HepG2 (cell line): ENCODE results near the gene SBNO1. TPM values are rescaled to one million over a fixed set of nuclear protein-coding genes. Genes with fewer than 3 reads are reported as not detected.
A peak's percentile ranks its signal among the peaks of the same experiment; 100 is the strongest.

ENCODE experiments used
- ATAC-seq: fragments of 200-7000 bp; cut with Tn5 transposase; 3 replicates; pipeline ENCODE4 v1.9.1; 2020; ENCODE audit warnings: mild to moderate bottlenecking, moderate library complexity
- BruUV-seq: library from RNA; stranded (reverse); fragments of 400-500 nt; replicated peaks from 2 replicates; lab custom pipeline; 2021; lab: Mats Ljungman, UMichigan
- CTCF ChIA-PET: fragments of 300-600 bp; formaldehyde crosslinking; extraction: SDS; loops from one replicate; lab custom pipeline; 2021; ENCODE audit warnings: low total read pairs, inconsistent platforms, low intra/inter-chr PET ratio; lab: Yijun Ruan, JAX
- POLR2A ChIA-PET: fragments of 350-600 bp; sonication (Branson Sonifier 250); formaldehyde crosslinking; loops from one replicate; lab custom pipeline; 2020; ENCODE audit warnings: antibody characterized with exemption, inconsistent platforms; lab: Yijun Ruan, JAX
- DNase-seq: peaks from one replicate; pipeline ENCODE4 v3.0.0-alpha.2; 2015; ENCODE audit warnings: low spot score
- FAIRE-seq: peaks from 3 replicates; lab custom pipeline; 2011; peaks lifted over from hg19 to GRCh38; lab: Jason Lieb, UNC
- H2AFZ ChIP-seq: one replicate; pipeline ENCODE4 v1.6.1; 2011; ENCODE audit warnings: low read length, inconsistent platforms
- H3K27ac ChIP-seq: fragments of 300-600 bp; 3 replicates; pipeline ENCODE4 v1.8.0; 2011; ENCODE audit warnings: mixed run types, mild to moderate bottlenecking, mixed read lengths, low read length, inconsistent platforms; ENCODE audit not compliant: insufficient read depth; ENCODE audit errors: extremely low read length
- H3K27me3 ChIP-seq, 2 experiments: fragments of 200-600 bp in 1 of 2; 2 replicates in 1 of 2; 3 replicates in 1 of 2; pipeline versions ENCODE4 v1.6.0 to v1.8.0; 2011; ENCODE audit warnings: low read length in 2 of 2, mild to moderate bottlenecking in 2 of 2, moderate library complexity in 2 of 2, inconsistent platforms in 1 of 2; ENCODE audit not compliant: insufficient read depth in 2 of 2, control insufficient read depth in 1 of 2
- H3K36me3 ChIP-seq, 2 experiments: fragments of 200-600 bp in 1 of 2; replicated peaks in 1 of 2; 2 replicates in 1 of 2; 3 replicates in 1 of 2; pipeline versions ENCODE4 v1.5.1 to v1.8.0; 2011; ENCODE audit warnings: low read length in 2 of 2, inconsistent platforms in 1 of 2; ENCODE audit not compliant: insufficient read depth in 2 of 2, control insufficient read depth in 1 of 2
- H3K4me1 ChIP-seq: 2 replicates; pipeline ENCODE4 v1.5.1; 2012; ENCODE audit warnings: low read length, inconsistent platforms; ENCODE audit not compliant: insufficient read depth
- H3K4me2 ChIP-seq: 2 replicates; pipeline ENCODE4 v1.6.0; 2011; ENCODE audit warnings: low read depth, low read length, inconsistent platforms
- H3K4me3 ChIP-seq, 3 experiments: fragments of 200-600 bp in 1 of 3; sonication (generic), shearing (Covaris generic) in 1 of 3; replicated peaks in 1 of 3; 2 replicates each; pipeline ENCODE4 v1.5.1; 2011 to 2016; ENCODE audit warnings: low read length in 3 of 3, inconsistent platforms in 2 of 3, low read depth in 2 of 3, mild to moderate bottlenecking in 2 of 3, control low read depth in 1 of 3, mixed read lengths in 1 of 3; ENCODE audit not compliant: insufficient read depth in 1 of 3
- H3K79me2 ChIP-seq: one replicate; pipeline ENCODE4 v1.6.1; 2011; ENCODE audit warnings: low read length, inconsistent platforms; ENCODE audit not compliant: insufficient read depth
- H3K9ac ChIP-seq: 2 replicates; pipeline ENCODE4 v1.6.0; 2011; ENCODE audit warnings: mild to moderate bottlenecking, low read depth, low read length, inconsistent platforms; ENCODE audit not compliant: insufficient read depth
- H3K9me3 ChIP-seq: 2 replicates; pipeline ENCODE4 v1.5.1; 2012; ENCODE audit warnings: mild to moderate bottlenecking, low read length
- H4K20me1 ChIP-seq: 2 replicates; pipeline ENCODE4 v1.6.0; 2011; ENCODE audit warnings: inconsistent platforms, mild to moderate bottlenecking, low read length, moderate library complexity; ENCODE audit not compliant: insufficient read depth
- AGO1 ChIP-seq: fragments of 200-400 bp; formaldehyde crosslinking; IDR thresholded peaks from 2 replicates; pipeline ENCODE4 v1.6.1; 2017; ENCODE audit warnings: mild to moderate bottlenecking, low read depth, low read length, moderate library complexity; ENCODE audit not compliant: poor library complexity, severe bottlenecking
- AGO2 ChIP-seq: fragments of 200-400 bp; formaldehyde crosslinking; optimal IDR thresholded peaks from 2 replicates; pipeline ENCODE3; 2017; ENCODE audit warnings: mild to moderate bottlenecking, low read depth, low read length, moderate library complexity
- FOSL2 ChIP-seq: sonication (generic); formaldehyde crosslinking; IDR thresholded peaks from 2 replicates; pipeline ENCODE4 v1.4.0; 2020; ENCODE audit warnings: missing genetic modification reagents
- NFATC3 ChIP-seq: sonication (generic); formaldehyde crosslinking; IDR thresholded peaks from 2 replicates; pipeline ENCODE4 v1.5.1; 2020; ENCODE audit warnings: mild to moderate bottlenecking, missing genetic modification reagents
- NFE2 ChIP-seq: sonication (generic); formaldehyde crosslinking; IDR thresholded peaks from 2 replicates; pipeline ENCODE4 v1.4.0; 2020; ENCODE audit warnings: missing genetic modification reagents
- RBM22 ChIP-seq: fragments of 200-400 bp; formaldehyde crosslinking; optimal IDR thresholded peaks from 2 replicates; pipeline ENCODE3; 2017; ENCODE audit warnings: mild to moderate bottlenecking, low read length, moderate library complexity
- SOX13 ChIP-seq, 3 experiments: fragments of 450-650 bp in 1 of 3; sonication (generic) in 1 of 3; formaldehyde crosslinking in 1 of 3; IDR thresholded peaks in 2 of 3; conservative IDR thresholded peaks in 1 of 3; 2 replicates each; pipeline versions ENCODE4 v1.5.0 to v1.6.1; 2016 to 2020; ENCODE audit warnings: antibody characterized with exemption in 1 of 3, mild to moderate bottlenecking in 1 of 3, missing compliant biosample characterization in 1 of 3, missing genetic modification reagents in 1 of 3, moderate library complexity in 1 of 3
- WIZ ChIP-seq: sonication (generic); formaldehyde crosslinking; IDR thresholded peaks from 2 replicates; pipeline ENCODE4 v1.5.1; 2020; ENCODE audit warnings: mild to moderate bottlenecking, missing genetic modification reagents
- WGBS: methylation state at CpG from one replicate; pipeline ENCODE4 v1.1.6; 2017; ENCODE audit warnings: low lambda C conversion rate; 5-methylcytosine and 5-hydroxymethylcytosine counted together
- in situ Hi-C: cut with HindIII; loops from 2 replicates; pipeline ENCODE4 v1.10.0; 2017; ENCODE audit warnings: low pct_unique_long_range_greater_than_20kb; ENCODE audit not compliant: extremely low pct_ligation_motif_present
- intact Hi-C: fragments of 100-400 bp; cut with micrococcal nuclease; formaldehyde crosslinking; loops from one replicate; pipeline ENCODE4 v1.10.0; 2022; ENCODE audit not compliant: unreplicated experiment
- polyA plus RNA-seq, 8 experiments: library from polyadenylated mRNA; depleted of rRNA in 3 of 8; stranded (reverse) in 7 of 8; unstranded in 1 of 8; fragments of >200 nt; fragmentation: Illumina TruSeq in 4 of 8; extraction: Trizol in 4 of 8; gene quantifications; 2 replicates each; pipeline versions ENCODE4 v1.2.1 to v1.2.3, GENCODE V29; 2011 to 2016; ENCODE audit warnings: low read depth in 4 of 8, missing spikeins in 1 of 8, mixed read lengths in 1 of 8; ENCODE audit not compliant: insufficient read depth in 1 of 8
- total RNA-seq, 5 experiments: library from RNA; depleted of rRNA; stranded (reverse); fragments of >200 nt; fragmentation: Illumina TruSeq; extraction: Trizol; gene quantifications; 2 replicates each; pipeline ENCODE4 v1.2.3, GENCODE V29; 2016; ENCODE audit warnings: low read depth in 1 of 5
- TF ChIP-seq, protein P1 (sequence below): sonication (generic); IDR thresholded peaks from 2 replicates; pipeline ENCODE4 v1.6.1; 2016; ENCODE audit warnings: low read depth, borderline replicate concordance
- TF ChIP-seq, protein P2 (sequence below): sonication (generic); formaldehyde crosslinking; conservative IDR thresholded peaks from 2 replicates; pipeline ENCODE4 v1.4.0; 2020; ENCODE audit warnings: missing genetic modification reagents
- TF ChIP-seq, protein P3 (sequence below): sonication (generic); formaldehyde crosslinking; IDR thresholded peaks from 2 replicates; pipeline ENCODE4 v1.5.1; 2020; ENCODE audit warnings: mild to moderate bottlenecking, missing genetic modification reagents, moderate library complexity

SBNO1 gene
- total and polyA plus RNA-seq, 2 of the 13 experiments (the other 11 are each of a cell fraction or from before 2014, with no cell fraction given) = 10.9 to 40.2 TPM

DNA sequence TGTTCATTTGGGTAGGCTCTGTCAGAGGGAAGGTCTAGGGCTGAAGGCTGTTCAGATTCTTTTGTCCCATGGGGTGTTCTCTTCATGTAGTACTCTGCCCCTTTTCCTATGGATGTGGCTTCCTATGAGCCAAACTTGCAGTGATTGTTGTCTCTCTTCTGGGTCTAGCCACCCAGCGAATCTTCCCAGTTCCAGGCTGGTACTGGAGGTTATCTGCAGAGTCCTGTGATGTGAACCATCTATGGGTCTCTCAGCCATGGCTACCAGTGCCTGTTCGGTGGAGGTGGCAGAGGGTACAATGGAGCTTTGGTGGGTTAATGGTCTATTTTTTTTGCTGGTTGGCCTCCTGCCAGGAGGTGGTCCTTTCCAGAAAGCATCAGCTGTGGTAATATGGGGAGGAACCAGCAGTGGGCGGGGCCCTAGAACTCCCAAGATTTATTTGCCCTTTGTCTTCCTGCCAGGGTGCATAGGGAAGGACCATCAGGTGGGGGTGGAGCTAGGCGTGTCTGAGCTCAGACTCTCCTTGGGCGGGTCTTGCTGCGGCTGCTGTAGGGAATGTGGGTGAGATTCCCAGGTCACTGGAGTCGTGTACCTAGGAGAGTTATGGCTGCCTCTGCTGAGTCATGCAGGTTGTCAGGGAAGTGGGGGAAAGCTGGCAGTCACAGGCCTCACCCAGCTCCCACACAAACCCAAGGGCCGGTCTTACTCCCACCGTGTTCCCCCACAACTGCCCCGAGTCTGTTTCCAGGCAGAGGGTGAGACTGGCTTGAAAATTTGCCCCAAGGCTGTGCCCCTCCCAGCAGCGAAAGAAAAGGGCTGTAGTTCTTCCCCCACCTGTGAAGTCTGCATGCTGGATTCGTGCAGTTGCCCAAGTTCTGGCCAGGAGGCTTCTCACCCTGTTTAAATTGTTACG, 113.9 kb downstream of the SBNO1 start:
- Histone ChIP-seq H2AFZ (no peak overlapping the region), H3K9ac (peak overlapping the region; percentile 46; the same call in 1 of the 2 replicates), H3K9me3 (no peaks in the 10 kb centered on the region), H3K4me3 (0 out of 6 replicates have a peak overlapping the region, but pooled peaks of 1 of the 3 experiments have one; percentile 10), H3K79me2 (peaks cover 52% of the 10 kb centered on the region), H3K36me3 (peaks cover 12 to 35% of the 10 kb centered on the region in 2 experiments; a peak in 4 of 5 replicates), H3K4me2 (peak overlapping the region; percentile 32), H4K20me1 (no peaks in the 10 kb centered on the region), H3K27me3 (no peaks in the 10 kb centered on the region), H3K27ac (peak overlapping the region; percentile 75)
- WGBS = 72% methylated on average over 11 of the region's 13 CpGs
- BruUV-seq = no TSS peak
- ChIA-PET CTCF (no interaction called here), POLR2A (interaction anchor here (0.8 to 5.6 kb wide), 7 partner anchors 9 to 333 kb away, joined by 3 to 63 read pairs (median 4); partner anchors contain the start of genes KMT5A, MPHOSPH9, MTRFR and TMED2)
- intact Hi-C loops = no loop called here
- FAIRE-seq = no peak
- ATAC-seq = peak; percentile 22
- peak; percentile 45 for DNase-seq
- TF ChIP-seq AGO1 = peak; percentile 83
- TF ChIP-seq, protein P1, sequence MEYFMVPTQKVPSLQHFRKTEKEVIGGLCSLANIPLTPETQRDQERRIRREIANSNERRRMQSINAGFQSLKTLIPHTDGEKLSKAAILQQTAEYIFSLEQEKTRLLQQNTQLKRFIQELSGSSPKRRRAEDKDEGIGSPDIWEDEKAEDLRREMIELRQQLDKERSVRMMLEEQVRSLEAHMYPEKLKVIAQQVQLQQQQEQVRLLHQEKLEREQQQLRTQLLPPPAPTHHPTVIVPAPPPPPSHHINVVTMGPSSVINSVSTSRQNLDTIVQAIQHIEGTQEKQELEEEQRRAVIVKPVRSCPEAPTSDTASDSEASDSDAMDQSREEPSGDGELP = peak; percentile 36; the same call in 1 of the 2 replicates
- peak; percentile 22; the same call in 1 of the 2 replicates for TF ChIP-seq FOSL2 (CRISPR knock-in tag)
- TF ChIP-seq SOX13 (IDR thresholded peaks at IDR 0.05) = no peak
- TF ChIP-seq SOX13 (CRISPR knock-in tag; conservative IDR thresholded peaks at IDR 0.05 in 1 of 2, IDR thresholded peaks at IDR 0.05 in 1 of 2) = no peak
- peak; percentile 59 for TF ChIP-seq AGO2
- TF ChIP-seq, protein P2, sequence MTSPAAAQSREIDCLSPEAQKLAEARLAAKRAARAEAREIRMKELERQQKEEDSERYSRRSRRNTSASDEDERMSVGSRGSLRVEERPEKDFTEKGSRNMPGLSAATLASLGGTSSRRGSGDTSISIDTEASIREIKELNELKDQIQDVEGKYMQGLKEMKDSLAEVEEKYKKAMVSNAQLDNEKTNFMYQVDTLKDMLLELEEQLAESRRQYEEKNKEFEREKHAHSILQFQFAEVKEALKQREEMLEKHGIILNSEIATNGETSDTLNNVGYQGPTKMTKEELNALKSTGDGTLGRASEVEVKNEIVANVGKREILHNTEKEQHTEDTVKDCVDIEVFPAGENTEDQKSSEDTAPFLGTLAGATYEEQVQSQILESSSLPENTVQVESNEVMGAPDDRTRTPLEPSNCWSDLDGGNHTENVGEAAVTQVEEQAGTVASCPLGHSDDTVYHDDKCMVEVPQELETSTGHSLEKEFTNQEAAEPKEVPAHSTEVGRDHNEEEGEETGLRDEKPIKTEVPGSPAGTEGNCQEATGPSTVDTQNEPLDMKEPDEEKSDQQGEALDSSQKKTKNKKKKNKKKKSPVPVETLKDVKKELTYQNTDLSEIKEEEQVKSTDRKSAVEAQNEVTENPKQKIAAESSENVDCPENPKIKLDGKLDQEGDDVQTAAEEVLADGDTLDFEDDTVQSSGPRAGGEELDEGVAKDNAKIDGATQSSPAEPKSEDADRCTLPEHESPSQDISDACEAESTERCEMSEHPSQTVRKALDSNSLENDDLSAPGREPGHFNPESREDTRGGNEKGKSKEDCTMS (CRISPR knock-in tag) = no peak
- no peak for TF ChIP-seq WIZ (CRISPR knock-in tag)
- TF ChIP-seq NFATC3 = no peak
- TF ChIP-seq NFE2 (CRISPR knock-in tag) = peak; percentile 72; the same call in 1 of the 2 replicates
- TF ChIP-seq, protein P3, sequence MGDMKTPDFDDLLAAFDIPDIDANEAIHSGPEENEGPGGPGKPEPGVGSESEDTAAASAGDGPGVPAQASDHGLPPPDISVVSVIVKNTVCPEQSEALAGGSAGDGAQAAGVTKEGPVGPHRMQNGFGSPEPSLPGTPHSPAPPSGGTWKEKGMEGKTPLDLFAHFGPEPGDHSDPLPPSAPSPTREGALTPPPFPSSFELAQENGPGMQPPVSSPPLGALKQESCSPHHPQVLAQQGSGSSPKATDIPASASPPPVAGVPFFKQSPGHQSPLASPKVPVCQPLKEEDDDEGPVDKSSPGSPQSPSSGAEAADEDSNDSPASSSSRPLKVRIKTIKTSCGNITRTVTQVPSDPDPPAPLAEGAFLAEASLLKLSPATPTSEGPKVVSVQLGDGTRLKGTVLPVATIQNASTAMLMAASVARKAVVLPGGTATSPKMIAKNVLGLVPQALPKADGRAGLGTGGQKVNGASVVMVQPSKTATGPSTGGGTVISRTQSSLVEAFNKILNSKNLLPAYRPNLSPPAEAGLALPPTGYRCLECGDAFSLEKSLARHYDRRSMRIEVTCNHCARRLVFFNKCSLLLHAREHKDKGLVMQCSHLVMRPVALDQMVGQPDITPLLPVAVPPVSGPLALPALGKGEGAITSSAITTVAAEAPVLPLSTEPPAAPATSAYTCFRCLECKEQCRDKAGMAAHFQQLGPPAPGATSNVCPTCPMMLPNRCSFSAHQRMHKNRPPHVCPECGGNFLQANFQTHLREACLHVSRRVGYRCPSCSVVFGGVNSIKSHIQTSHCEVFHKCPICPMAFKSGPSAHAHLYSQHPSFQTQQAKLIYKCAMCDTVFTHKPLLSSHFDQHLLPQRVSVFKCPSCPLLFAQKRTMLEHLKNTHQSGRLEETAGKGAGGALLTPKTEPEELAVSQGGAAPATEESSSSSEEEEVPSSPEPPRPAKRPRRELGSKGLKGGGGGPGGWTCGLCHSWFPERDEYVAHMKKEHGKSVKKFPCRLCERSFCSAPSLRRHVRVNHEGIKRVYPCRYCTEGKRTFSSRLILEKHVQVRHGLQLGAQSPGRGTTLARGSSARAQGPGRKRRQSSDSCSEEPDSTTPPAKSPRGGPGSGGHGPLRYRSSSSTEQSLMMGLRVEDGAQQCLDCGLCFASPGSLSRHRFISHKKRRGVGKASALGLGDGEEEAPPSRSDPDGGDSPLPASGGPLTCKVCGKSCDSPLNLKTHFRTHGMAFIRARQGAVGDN (CRISPR knock-in tag) = peak; percentile 48
- peak; percentile 67 for TF ChIP-seq RBM22
- TF ChIP-seq, all 625 proteins: peak for 7
- in situ Hi-C loops = no loop called here
- H3K4me1 ChIP-seq = peaks cover 25% of the 10 kb centered on the region
